Mesendoderm (in vitro differentiated cells): ENCODE results near the gene CRAMP1.
"Not testable (repeated sequence)": the region's sequence is repeated elsewhere in the genome, so short reads cannot be mapped to it uniquely, and the experiment has no call there.

Experiments
- DNase-seq: peaks from one replicate; pipeline ENCODE4 v3.0.0; 2013
- H2AK5ac ChIP-seq: 2 replicates; pipeline ENCODE4 v1.6.1; 2013; ENCODE audit warnings: low read length, inconsistent platforms
- H2BK120ac ChIP-seq: 2 replicates; pipeline ENCODE4 v1.6.1; 2013; ENCODE audit warnings: low read depth, mild to moderate bottlenecking, low read length, moderate library complexity, mixed read lengths
- H2BK15ac ChIP-seq: replicated peaks from 2 replicates; pipeline ENCODE4 v1.6.1; 2013; ENCODE audit warnings: low read depth, mild to moderate bottlenecking, moderate library complexity
- H2BK5ac ChIP-seq: 2 replicates; pipeline ENCODE4 v1.6.1; 2013; ENCODE audit warnings: low read length, inconsistent platforms
- H3K18ac ChIP-seq: 2 replicates; pipeline ENCODE4 v1.6.1; 2013; ENCODE audit warnings: mild to moderate bottlenecking, low read length, mixed read lengths
- H3K23ac ChIP-seq: one replicate; pipeline ENCODE4 v1.6.1; 2013; ENCODE audit warnings: low read length
- H3K27ac ChIP-seq: 2 replicates; pipeline ENCODE4 v1.5.1; 2013; ENCODE audit warnings: low read depth, mild to moderate bottlenecking, inconsistent platforms, low read length, moderate library complexity
- H3K27me3 ChIP-seq: 2 replicates; pipeline ENCODE4 v1.6.1; 2013; ENCODE audit warnings: low read length, control low read depth, mild to moderate bottlenecking, inconsistent platforms; ENCODE audit not compliant: insufficient read depth, poor library complexity
- H3K36me3 ChIP-seq: 2 replicates; pipeline ENCODE4 v1.6.1; 2013; ENCODE audit warnings: low read length, inconsistent platforms; ENCODE audit not compliant: control insufficient read depth, insufficient read depth
- H3K4ac ChIP-seq: one replicate; pipeline ENCODE4 v1.6.1; 2013; ENCODE audit warnings: low read depth, mild to moderate bottlenecking, low read length, moderate library complexity
- H3K4me1 ChIP-seq: 2 replicates; pipeline ENCODE4 v1.6.1; 2013; ENCODE audit warnings: low read depth, low read length, inconsistent platforms; ENCODE audit not compliant: control insufficient read depth
- H3K4me2 ChIP-seq: 2 replicates; pipeline ENCODE4 v1.6.1; 2013; ENCODE audit warnings: low read length
- H3K4me3 ChIP-seq: 2 replicates; pipeline ENCODE4 v1.5.1; 2013; ENCODE audit warnings: mild to moderate bottlenecking, low read length
- H3K56ac ChIP-seq: one replicate; pipeline ENCODE4 v1.6.1; 2013; ENCODE audit warnings: low read length
- H3K79me1 ChIP-seq: 2 replicates; pipeline ENCODE4 v1.6.1; 2013; ENCODE audit warnings: low read length, inconsistent platforms
- H3K79me2 ChIP-seq: 2 replicates; pipeline ENCODE4 v1.6.1; 2013; ENCODE audit warnings: mild to moderate bottlenecking, low read length; ENCODE audit not compliant: control insufficient read depth, insufficient read depth
- H3K9ac ChIP-seq: 2 replicates; pipeline ENCODE4 v1.6.1; 2013; ENCODE audit warnings: low read length, inconsistent platforms
- H4K5ac ChIP-seq: one replicate; pipeline ENCODE4 v1.6.1; 2013; ENCODE audit warnings: low read length
- H4K8ac ChIP-seq: one replicate; pipeline ENCODE4 v1.6.1; 2013; ENCODE audit warnings: low read depth, mild to moderate bottlenecking, control low read depth, low read length, moderate library complexity
- WGBS: extraction: QIAGEN DNeasy Blood & Tissue Kit; methylation state at CpG from one replicate; pipeline ENCODE4 v1.1.7; 2013; ENCODE audit warnings: low lambda C conversion rate, missing lambda C conversion rate; ENCODE audit not compliant: insufficient coverage; ENCODE audit errors: extremely low coverage; 5-methylcytosine and 5-hydroxymethylcytosine counted together

The CRAMP1 gene

GRCh38 chr16:1713331-1713730 is 101.2 kb downstream of the CRAMP1 start:
- H3K79me2 ChIP-seq, result peaks cover 10% of the 10 kb centered on the region
- H3K18ac ChIP-seq, result no peak overlapping the region
- no peak overlapping the region for H3K4me2 ChIP-seq
- peaks cover 15% of the 10 kb centered on the region for H3K79me1 ChIP-seq
- H3K27ac ChIP-seq, result no peak overlapping the region
- H3K23ac ChIP-seq, result no peak overlapping the region
- no peak overlapping the region for H3K4ac ChIP-seq
- no peak for DNase-seq
- H3K27me3 ChIP-seq, result no peaks in the 10 kb centered on the region
- no peak overlapping the region for H3K9ac ChIP-seq
- no peak overlapping the region for H2BK120ac ChIP-seq
- H2BK5ac ChIP-seq, result no peak overlapping the region
- no CpG with 5 or more reads among the region's 7 CpGs for WGBS
- H2BK15ac ChIP-seq, result no peak overlapping the region
- H3K56ac ChIP-seq, result no peak overlapping the region
- no peaks in the 10 kb centered on the region for H3K4me1 ChIP-seq
- H3K36me3 ChIP-seq, result no peaks in the 10 kb centered on the region
- H3K4me3 ChIP-seq, result no peak overlapping the region
- H4K8ac ChIP-seq, result no peak overlapping the region
- H2AK5ac ChIP-seq, result no peak overlapping the region
- H4K5ac ChIP-seq, result no peak overlapping the region

DNA sequence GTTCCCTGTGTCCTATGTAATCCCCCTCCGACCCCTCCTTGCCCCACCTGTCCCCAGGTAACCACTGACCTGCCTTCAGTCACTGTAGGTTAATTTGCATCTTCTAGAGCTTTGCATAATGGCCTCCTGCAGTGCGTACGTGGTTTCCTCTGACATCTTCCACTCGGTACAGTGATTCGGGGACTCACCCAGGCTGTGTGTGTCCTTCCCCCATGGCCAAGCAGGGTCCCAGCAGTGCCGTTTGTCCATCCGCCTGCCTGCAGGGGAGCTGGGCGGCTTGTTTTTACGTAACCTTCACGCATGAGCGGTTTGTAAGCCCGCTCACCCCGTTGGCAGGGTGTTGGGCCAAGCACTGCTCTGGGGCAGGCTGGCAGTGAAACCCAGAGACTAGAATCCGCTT is 101.8 kb downstream of the CRAMP1 start:
- H3K56ac ChIP-seq, result peak overlapping the region; percentile 19
- no peak overlapping the region for H3K4me3 ChIP-seq
- H3K9ac ChIP-seq, result no peak overlapping the region
- H4K8ac ChIP-seq, result no peak overlapping the region
- H2BK15ac ChIP-seq, result no peak overlapping the region
- H3K27me3 ChIP-seq, result no peaks in the 10 kb centered on the region
- no peak overlapping the region for H3K18ac ChIP-seq
- H2BK120ac ChIP-seq, result no peak overlapping the region
- H2BK5ac ChIP-seq, result no peak overlapping the region
- H3K4me2 ChIP-seq, result no peak overlapping the region
- H4K5ac ChIP-seq, result no peak overlapping the region
- no peak overlapping the region for H2AK5ac ChIP-seq
- no CpG with 5 or more reads among the region's 14 CpGs for WGBS
- peaks cover 15% of the 10 kb centered on the region for H3K79me1 ChIP-seq
- peaks cover 9% of the 10 kb centered on the region for H3K79me2 ChIP-seq
- no peak overlapping the region for H3K23ac ChIP-seq
- H3K4me1 ChIP-seq, result no peaks in the 10 kb centered on the region
- H3K4ac ChIP-seq, result no peak overlapping the region
- DNase-seq, result peak; percentile 15
- no peak overlapping the region for H3K27ac ChIP-seq
- no peaks in the 10 kb centered on the region for H3K36me3 ChIP-seq

GRCh38 chr16:1715220-1715619 is 103.1 kb downstream of the CRAMP1 start:
- Histone ChIP-seq H3K27me3 (no peaks in the 10 kb centered on the region), H3K36me3 (no peaks in the 10 kb centered on the region), H2BK15ac (no peak overlapping the region), H4K8ac (no peak overlapping the region), H3K4ac (no peak overlapping the region), H3K4me3 (no peak overlapping the region), H2BK5ac (no peak overlapping the region), H4K5ac (no peak overlapping the region), H2AK5ac (no peak overlapping the region), H3K18ac (no peak overlapping the region), H3K56ac (no peak overlapping the region), H3K27ac (no peak overlapping the region), H3K4me2 (no peak overlapping the region), H3K79me1 (peaks cover 13% of the 10 kb centered on the region), H3K4me1 (no peaks in the 10 kb centered on the region), H3K79me2 (peaks cover 5% of the 10 kb centered on the region), H3K9ac (no peak overlapping the region), H3K23ac (no peak overlapping the region), H2BK120ac (no peak overlapping the region)
- DNase-seq, result no peak
- WGBS, result no CpG with 5 or more reads among the region's 12 CpGs

- not testable (repeated sequence) for H2BK5ac ChIP-seq, H3K56ac ChIP-seq, H2BK15ac ChIP-seq
Observed at GRCh38 chr16:1718236-1718635, 106.1 kb downstream of the CRAMP1 start.

DNA sequence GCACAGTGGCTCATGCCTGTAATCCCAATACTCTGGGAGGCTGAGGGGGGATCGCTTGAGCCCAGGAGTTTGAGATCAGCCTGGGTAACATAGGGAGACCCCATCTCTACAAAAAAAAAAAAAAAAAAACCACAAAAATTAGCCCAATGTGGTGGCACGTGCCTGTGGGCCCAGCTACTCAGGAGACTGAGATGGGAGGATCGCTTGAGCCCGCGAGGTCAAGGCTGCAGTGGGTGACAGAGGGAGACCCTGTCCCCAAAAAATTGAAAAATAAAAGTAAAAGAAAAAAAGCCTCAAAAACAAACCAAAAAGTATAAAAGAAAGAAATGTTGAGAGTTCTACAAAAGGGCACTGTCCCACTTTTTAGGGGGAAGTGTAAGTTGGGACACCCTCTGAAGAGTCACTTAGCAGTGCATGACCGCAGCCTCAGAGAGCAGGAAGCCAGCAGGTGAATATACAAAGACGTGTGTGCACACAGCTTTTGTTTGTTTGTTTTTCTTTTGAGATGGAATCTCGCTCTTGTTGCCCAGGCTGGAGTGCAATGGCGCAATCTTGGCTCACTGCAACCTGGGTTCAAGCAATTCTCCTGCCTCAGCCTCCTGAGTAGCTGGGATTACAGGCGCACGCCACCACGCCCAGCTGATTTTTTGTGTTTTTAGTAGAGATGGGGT is 107.5 kb downstream of the CRAMP1 start:
- DNase-seq, H3K79me1 ChIP-seq, H3K4me1 ChIP-seq, H3K27me3 ChIP-seq, H3K56ac ChIP-seq, H3K23ac ChIP-seq, H4K5ac ChIP-seq, H2BK15ac ChIP-seq, H3K9ac ChIP-seq, H3K4me3 ChIP-seq, H3K36me3 ChIP-seq, H4K8ac ChIP-seq, H3K4ac ChIP-seq, H2BK5ac ChIP-seq, H3K4me2 ChIP-seq, H3K79me2 ChIP-seq, H3K27ac ChIP-seq, H2AK5ac ChIP-seq, H3K18ac ChIP-seq, H2BK120ac ChIP-seq: not testable (repeated sequence)
- no CpG with 5 or more reads among the region's 12 CpGs for WGBS

More at GRCh38 chr16:1718236-1718635, 106.1 kb downstream of the CRAMP1 start:
- not testable (repeated sequence) for H3K4ac ChIP-seq, DNase-seq, H3K9ac ChIP-seq, H3K4me1 ChIP-seq, H3K79me2 ChIP-seq, H3K4me3 ChIP-seq, H3K27me3 ChIP-seq, H3K4me2 ChIP-seq, H4K8ac ChIP-seq, H3K36me3 ChIP-seq, H3K27ac ChIP-seq, H2AK5ac ChIP-seq, H4K5ac ChIP-seq, H3K79me1 ChIP-seq, H3K23ac ChIP-seq, H2BK120ac ChIP-seq, H3K18ac ChIP-seq
- WGBS, result no CpG with 5 or more reads among the region's 10 CpGs

DNA sequence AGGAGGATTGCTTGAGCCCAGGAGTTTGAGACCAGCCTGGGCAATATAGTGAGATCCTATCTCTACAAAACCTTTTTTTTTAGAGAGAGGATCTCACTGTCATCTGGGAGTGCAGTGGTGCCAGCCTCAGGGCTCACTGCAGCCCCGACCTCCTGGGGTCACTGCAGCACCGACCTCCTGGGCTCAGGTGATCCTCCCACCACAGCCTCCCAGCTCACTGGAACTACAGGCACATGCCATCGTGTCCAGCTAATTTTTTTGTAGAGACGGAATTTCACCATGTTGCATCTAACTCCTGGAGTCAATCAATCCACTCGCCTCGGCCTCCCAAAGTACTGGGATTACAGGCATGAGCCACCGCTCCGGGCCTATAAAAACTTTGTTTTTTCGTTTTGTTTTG is 109.2 kb downstream of the CRAMP1 start:
- Histone ChIP-seq H3K4me2 (no peak overlapping the region), H3K79me1 (peaks cover 7% of the 10 kb centered on the region), H3K27me3 (no peaks in the 10 kb centered on the region), H2AK5ac (no peak overlapping the region), H3K79me2 (no peaks in the 10 kb centered on the region), H3K4ac (no peak overlapping the region), H3K23ac (no peak overlapping the region), H3K9ac (no peak overlapping the region), H2BK5ac (no peak overlapping the region), H2BK120ac (no peak overlapping the region), H3K36me3 (peaks cover 2% of the 10 kb centered on the region), H3K4me1 (no peaks in the 10 kb centered on the region), H4K5ac (no peak overlapping the region), H3K27ac (no peak overlapping the region), H3K18ac (no peak overlapping the region), H3K4me3 (no peak overlapping the region), H4K8ac (no peak overlapping the region), H3K56ac (no peak overlapping the region), H2BK15ac (no peak overlapping the region)
- DNase-seq, result no peak
- WGBS, result no CpG with 5 or more reads among the region's 9 CpGs
